HG03469 (cell line): ENCODE data around the gene NMT1.
"Not testable (repeated sequence)": the region's sequence is repeated elsewhere in the genome, so short reads cannot be mapped to it uniquely, and the experiment has no call there.

Experiments
- ATAC-seq: cut with Tn5 transposase; IDR thresholded peaks from one replicate; pipeline ENCODE4 v1.9.1; 2021; ENCODE audit warnings: mild to moderate bottlenecking, moderate library complexity, moderate number of reproducible peaks; ENCODE audit not compliant: unreplicated experiment

NMT1 gene

DNA sequence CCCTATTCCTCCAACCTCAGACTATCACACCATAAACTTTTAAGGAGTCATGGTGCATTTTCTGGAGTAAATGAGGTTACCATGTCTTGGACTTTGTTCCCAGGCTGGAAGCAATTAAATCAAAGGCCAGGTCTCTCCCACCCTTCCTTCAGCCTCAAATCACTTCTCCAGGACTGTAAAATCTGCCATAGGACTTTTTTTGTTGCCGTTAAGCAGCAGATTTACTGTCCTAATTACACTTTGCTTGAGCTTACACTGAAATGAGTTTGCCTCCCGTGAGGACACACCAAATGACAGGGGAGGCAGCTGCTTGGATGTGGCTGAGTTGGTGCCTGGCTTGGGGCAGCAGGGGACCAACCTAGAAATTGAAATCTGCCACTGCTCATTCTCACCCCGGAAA is 24.4 kb upstream of the NMT1 start:
- ATAC-seq, result no peak

DNA sequence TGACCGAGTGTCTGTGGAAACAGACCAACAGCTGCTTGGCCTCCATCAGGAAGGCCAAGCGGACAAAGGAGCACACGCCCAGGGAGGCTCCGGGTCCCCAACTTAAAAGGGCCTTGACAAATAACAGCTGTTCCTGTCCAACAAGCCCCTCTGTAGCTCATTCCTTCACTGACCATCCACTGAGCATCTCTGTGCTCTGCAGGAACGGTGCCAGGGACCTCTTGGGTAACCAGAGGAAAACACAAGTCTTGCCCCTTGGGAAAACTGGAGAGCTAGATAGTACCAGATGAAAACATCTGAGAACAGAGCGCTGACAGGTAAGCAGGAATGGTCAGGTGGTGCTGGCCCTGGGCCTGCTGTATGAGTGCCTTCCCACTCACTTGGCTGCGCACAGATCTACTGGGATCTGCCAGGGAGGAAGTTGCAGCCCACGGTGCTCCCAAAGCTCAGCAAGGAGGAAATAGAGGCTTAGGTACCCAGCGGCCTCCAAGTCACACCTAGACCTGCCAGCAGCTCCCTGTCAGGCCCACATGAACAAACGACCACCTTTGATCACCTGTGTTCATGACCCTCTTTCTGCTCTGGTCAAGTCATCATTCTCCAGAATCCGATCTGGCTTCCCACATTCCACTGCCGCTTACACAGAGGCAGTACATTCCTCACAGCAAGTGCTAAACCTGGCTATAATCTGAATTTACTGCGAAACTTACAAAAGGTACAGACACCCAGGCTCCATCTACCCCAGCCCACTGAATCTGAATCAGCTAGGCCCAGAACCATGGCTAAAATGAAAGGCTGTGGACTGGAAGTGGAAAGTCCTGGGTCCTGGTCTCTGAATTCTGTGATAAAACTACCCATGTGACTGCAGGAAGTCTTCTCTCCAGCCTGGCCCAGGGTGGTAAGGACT is 22.1 kb upstream of the NMT1 start:
- ATAC-seq, result no peak

DNA sequence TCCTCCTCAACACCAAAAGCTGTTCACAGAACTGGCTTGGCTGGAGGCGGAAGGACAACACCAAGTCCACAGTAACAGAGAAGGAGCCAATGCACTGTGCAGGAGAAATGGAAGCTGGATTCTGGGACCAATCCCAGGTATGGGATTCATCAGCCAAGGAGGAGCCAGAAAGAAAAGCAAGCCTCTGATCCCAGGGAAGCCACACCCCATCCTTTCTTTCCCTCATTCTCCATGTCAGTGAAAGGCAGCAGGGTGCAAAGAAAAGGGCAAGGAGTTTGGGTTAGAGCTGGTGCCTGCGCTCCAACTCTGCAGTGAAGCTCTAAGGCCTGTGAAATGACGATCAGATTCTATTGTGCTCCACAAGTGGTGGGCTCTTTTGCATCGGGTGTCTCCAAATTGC is 20.7 kb upstream of the NMT1 start:
- ATAC-seq, result no peak

DNA sequence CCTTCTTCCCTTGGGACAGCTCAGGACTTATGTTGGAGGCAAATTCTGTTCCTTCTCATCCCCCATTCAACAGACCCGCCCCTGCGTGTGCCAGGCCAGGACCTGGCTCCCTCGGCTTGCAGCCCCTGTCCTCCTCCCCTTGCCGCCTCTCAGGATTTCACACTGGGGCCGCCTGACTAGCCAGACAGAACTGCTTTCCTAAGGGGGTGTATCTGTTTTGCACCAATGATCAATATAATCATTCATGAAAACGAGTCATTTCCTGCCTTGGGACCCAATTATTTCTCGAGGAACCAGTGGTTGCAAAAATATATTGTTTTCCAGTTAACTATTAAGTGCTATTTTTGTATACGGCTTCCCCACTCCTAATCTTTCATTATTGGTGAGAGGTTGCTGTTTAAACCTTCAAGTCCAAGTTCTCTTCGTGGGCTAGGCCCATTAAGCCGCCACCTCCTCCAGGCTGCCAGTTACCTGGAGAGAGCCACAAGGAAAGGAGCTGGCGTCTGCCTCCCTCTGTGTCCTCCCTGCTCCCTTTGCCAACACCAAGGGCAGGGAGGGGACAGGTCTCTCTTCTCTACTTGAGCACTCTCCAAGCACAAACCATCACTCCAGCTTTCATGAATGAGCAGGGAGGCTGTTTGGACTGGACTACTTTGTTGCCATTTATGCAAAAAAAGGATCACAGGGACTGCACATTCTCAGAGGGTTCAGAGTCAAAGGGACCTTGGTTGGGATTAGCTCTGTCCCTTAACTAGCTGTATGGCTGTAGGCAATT is 18.6 kb upstream of the NMT1 start:
- ATAC-seq, result no peak

DNA sequence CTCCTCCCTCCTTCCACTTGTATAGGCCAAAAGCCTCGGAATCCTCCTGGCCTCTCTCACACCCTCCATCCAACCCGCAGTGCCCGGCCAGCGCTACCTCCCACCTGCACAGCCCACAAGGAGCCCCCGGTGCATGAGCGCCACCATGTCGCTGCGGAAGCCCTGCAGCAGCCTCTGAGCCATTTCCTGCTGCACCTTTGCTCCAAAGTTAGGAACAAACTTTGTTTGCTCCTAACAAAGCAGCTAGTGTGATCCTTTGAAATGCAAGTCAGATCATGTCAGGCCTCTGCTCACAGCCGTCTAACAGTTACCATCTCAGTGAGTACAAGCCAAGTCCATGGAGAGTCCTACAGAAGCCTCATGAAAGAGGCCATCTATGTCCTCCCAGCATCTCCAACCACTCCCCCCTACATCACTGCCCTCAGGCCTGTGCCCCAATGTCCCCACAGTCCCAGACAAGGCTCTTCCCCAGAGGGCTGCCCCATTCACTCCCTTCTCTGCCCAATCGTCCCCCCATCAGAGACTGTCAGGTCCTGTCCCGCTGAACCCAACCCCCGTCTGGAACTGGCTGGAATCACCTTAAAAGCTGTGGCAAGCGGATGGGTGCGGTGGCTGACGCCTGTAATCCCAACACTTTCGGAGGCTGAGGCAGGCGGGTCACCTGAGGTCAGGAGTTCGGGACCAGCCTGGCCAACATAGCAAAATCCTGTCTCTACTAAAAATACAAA is 17.1 kb upstream of the NMT1 start:
- ATAC-seq, result no peak

DNA sequence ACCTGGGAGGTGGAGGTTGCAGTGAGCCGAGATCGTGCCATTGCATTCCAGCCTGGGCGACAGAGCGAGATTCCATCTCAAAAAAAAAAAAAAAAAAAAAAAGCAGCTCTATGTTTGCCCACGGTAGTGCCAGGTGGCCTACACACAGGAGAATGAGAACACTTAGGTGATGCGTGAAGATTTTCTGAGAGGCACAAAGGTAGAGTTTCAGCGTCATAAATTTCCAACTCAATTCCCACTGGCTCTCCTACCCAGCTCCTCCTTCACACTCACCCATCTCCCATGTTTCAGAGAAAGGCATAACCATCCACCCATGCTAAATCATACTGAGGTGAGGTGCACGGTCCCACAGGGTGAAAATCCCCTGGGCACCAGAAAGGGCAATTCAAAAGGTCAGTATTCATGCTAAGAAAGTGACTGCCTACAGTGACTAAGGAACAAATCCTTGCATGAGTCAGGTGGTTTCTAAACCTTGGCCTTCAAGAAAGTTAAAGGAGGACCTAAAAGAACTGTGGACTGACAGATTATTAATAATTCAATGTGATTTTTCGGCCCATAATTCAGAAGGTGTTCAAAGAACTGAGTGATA is 14.5 kb upstream of the NMT1 start:
- no peak for ATAC-seq

DNA sequence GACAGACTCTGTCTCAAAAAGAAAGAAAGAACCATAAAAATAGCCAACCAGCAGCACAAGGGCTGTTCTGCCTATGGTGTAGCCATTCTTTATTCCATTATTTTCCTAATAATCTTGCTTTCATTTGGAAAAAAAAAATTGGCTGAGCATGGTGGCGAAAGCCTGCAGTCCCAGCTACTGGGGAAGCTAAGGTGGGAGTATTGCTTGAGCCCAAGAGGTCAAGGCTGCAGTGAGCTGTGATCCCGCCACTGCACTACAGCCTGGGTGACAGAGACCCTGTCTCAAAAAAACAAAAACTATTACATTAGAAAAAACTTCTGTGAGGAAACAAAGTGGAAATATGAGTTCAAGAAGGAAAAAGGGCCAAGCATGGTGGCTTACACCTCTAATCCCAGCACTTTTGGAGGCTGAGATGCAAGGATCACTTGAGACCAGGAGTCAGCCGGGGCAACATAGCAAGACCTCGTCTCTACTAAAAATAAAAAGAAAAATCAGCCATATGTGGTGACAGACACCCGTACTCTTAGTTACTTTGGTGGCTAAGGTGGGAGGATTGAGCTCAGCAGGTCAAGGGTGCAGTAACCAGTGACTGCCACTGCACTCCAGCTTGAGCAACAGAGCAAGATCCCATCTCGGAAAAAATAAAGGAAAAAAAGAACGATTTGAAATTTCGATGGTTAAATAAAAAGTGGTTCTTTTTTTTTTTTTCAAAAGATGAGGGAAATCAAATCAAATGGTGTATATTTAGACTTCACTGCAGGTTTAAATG is 12.1 kb upstream of the NMT1 start:
- no peak for ATAC-seq

DNA sequence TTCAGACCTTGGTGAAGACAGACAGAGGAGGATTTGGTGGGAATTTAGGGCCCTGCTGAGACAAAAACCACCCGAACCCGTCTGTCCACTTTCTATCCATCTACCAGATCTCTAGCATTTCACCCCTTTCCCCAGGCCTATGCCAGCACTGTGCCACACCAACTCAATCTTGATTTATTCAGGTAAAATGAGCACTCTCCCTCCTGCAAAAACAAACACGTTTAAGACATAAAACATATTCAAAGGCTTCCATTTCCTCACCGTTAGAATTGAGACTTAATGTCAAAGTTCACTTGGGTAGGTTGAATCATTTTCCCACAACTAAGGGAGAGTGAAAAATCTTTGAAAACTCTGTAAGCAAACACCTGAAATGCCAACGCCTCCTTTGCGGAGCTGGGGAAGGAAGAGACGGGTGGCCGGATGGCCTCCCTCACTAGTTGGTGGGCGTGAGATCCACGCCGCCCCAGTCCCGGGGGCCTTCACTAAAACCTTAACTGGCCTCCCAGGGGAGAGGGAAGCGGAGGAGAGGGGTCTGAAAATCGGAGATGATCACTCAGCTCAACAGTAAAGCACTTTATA is 10.5 kb upstream of the NMT1 start:
- no peak for ATAC-seq

DNA sequence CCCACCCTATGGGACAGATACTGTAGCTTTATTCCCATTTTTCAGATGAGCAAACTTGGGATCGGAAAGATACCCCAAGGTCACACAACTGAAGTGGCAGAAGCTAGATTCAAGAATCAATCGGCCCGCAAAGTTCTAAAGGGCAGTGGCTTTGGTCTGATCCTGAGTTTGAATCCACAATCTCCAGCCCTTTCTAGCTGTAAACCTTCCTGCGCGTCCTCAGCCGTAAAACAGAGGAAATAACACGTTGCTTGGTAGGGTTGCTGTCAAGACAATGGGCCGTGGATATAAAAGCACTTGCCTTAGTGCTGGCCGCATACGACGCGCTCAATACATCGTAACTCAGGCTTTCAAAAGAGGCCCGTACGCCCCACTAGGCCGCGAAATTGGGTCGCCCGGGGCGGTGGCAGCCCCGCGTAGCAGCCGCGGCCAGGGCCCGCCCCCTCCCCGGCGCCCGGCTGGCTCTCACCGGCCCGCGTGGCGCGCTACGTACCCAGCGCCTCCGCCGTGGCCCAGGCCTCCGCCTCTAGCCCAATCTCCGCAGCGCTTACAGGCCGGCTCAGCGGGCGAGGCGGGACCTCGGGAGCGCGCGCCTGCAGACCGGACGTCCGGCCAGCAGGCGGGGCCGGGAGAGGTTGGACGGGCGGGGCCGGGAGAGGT is 9.9 kb upstream of the NMT1 start, which contains the start of gene DCAKD:
Gene DCAKD (minus strand): TSS at position 573 of the 660 bp plus-strand sequence. CDS start 16,747 bp downstream, outside the sequence.
- peak; percentile 73 for ATAC-seq

DNA sequence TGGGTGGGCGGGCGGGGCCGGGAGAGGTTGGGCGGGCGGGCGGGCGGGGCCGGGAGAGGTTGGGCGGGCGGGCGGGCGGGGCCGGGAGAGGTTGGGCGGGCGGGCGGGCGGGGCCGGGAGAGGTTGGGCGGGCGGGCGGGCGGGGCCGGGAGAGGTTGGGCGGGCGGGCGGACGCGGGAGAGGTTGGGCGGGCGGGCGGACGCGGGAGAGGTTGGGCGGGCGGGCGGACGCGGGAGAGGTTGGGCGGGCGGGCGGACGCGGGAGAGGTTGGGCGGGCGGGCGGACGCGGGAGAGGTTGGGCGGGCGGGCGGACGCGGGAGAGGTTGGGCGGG is 9.4 kb upstream of the NMT1 start:
- not testable (repeated sequence) for ATAC-seq

DNA sequence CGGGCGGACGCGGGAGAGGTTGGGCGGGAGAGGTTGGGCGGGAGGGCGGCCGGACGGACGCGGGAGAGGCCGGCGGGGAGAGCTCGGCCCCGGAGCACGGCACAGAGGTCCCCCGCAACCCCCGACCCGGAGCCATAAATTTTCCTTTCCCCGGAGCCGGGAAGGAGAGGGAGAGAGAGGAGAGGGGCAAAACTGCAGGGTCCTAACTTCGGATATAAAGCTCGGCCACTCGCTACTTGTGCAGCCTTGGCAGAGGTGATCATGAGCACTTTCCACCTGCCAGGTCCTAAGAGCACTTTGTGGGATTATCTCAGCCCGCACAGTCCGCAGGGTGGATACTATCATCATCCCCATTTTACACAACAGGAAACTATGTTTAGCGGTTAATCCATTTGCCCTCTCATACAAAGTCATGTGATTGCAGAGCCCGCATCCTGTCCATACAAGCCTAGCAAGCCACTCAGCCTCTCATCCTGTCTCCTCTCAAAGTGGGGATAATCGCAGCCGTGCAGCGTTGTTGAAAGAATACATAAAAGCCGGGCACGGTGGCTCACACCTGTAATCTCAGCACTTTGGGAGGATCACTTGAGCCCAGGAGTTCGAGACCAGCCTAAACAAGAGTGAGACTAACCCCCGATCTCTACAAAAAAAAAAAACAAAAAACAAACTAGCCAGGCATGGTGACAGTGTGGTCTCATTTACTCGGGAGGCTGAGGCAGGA is 8.9 kb upstream of the NMT1 start:
- ATAC-seq, result no peak

DNA sequence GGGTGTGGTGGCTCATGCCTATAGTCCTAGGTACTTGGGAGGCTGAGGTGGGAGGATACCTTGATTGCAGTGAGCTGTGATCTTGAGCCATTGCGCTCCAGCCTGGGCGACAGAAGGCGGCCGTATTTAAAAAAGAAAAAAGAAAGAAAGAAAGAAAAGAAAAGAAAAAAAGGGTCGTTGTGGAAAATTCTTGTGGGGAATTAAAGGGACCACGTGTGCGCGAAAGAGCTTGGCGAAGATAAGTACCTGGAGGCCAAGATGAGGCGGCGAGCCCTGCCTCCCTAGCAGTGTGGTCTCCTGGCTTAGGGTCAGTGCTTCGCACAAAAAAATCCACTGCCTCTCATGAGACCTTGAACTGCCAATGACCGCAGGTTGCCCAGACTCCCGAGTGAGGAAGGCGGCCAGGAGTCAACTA is 728 bp upstream of the NMT1 start:
- no peak for ATAC-seq

DNA sequence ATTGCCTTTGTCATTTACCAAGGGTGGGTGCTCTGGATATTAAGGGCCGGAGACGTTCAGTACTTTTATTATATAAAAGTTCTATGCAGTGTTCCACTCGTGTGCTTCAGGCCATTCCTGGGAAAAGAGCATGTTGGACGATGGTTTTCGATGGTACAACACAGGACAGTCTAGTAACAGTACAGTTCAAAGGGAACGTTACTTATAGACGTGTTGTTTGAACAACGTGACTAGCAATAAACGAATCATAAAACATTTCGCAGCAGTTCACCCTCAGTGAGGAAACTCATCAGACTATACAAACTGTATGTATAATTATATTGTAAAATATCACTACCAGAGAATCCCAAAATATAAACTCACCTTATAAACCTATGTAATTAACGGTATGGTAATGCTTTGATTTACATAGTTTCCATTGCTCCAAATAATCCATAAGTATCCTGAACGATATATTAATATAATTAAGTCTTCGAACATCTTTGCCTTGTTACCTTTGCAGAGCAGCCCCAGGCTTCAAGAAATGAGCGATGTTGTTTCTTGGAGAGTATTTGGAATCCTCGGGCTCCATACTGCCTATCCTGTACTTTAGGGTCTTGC is 589 bp downstream of the NMT1 start:
- no peak for ATAC-seq

DNA sequence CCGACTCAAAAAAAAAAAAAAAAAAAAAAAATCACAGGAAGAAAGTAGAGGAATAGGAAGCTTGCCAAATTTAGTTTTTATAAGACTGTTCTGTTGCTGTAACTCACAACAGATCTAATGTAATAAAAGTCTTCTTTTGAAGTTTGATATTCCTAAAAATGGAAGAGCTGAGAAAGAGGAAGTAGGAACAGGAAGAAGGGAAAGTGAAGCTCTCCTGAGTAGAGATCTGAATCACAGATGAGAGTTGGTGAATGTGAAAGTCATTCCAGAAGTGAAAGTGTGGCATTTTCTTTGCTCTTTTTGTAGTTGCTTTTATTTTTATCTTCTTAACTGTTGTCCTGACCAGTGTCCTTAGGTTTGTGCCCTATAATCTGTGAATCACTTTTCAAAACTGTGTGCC is 2.1 kb downstream of the NMT1 start:
- ATAC-seq, result no peak

DNA sequence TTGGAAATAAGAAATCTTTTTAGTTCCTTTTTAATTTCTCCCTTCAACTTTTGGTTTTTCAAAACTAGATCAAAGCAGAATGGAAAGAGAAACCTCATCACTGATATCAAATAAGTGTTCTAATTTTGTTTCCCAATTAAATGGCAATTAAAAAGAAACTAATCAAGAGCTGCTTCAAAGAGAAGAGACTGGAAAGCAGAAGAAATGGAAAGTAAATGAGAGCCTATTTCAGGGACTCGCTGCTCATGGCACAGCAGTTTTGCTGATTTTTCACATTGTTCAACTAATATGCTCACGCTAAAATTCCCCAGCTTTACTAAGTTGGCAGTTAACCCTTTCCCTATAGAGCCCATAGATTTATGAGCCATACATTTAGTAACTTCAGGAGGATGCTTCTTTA is 6.5 kb downstream of the NMT1 start:
- no peak for ATAC-seq

DNA sequence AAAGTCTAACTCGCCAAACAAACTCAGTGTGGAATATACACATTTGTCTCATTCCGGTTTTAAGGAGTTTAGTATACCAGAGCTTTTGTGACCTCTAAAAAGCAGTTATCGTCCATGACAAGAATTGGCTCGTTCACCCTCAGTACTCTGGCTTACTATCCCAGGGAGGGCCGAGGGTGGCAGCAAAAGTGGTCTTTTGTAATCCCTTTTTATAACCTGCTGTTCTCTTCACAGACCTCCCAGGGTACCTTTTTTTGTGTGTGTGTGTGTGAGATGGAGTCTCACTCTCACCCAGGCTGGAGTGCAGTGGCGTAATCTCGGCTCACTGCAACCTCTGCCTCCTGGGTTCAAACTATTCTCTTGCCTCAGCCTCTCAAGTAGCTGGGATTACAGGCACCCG is 8.9 kb downstream of the NMT1 start:
- no peak for ATAC-seq

DNA sequence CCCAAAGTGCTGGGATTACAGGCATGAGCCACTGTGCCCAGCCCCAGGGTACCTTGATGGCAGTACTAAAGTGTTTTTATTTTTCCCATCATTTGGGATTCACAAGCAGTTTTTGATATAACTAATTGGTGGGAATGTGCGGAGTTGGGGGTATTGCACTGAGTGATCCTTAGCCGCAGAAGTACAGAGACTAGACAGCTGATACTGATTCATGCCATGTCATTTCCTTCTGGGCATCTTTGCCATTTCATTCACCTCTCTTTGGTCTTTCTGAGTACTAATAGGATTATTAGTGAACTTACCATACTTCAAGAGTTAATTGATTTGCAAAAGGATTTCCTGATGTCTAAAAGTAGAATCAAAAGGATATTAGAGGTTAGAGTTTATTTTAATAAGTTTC is 9.7 kb downstream of the NMT1 start:
- no peak for ATAC-seq

DNA sequence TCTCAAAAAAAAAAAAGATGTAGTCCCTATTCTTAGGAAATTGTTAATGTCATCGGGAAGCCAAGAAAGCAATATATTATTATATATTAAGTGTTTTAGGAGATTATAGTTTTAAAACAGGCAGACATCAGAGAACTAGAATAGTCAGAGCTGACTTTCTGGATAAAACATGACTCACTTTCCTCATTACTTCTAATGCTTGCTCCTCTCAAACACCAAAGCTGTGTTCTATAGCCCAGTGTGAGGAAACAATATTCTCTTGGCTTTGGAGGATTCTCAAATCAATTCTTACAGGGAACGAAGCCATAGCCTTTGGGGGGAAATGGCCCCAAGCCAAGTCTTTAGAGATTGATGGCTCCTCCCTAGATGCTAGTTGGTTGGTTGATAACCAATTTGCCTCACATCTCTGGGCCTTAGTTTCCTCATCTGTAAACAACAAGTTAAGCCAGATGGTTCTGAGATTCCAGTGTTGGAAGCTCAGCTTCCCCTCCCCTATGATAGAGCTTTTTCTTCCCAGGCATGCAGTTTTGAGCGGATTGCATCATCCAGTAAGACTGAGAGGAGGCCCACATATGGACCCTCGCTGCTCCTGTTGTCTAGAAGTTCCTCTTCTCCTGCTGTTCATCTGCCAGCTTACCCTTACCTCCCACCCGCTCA is 12.4 kb downstream of the NMT1 start:
- no peak for ATAC-seq
